Measurements from ENCODE around the gene MUC12. TPM values are rescaled to one million over a fixed set of nuclear protein-coding genes. Genes with fewer than 3 reads are reported as not detected.
"Not testable (repeated sequence)": the region's sequence is repeated elsewhere in the genome, so short reads cannot be mapped to it uniquely, and the experiment has no call there.

Gene MUC12
- total RNA-seq, 2 experiments from 2014 or later, result 0.64 to 0.68 TPM

- H3K36me3 Mint-ChIP-seq; CTCF ChIA-PET; H3K9me3 Mint-ChIP-seq (ENCODE audit: low read depth); H3K4me3 Mint-ChIP-seq; ATAC-seq; H3K27ac Mint-ChIP-seq; H3K4me1 Mint-ChIP-seq; H3K27me3 Mint-ChIP-seq; DNase-seq: not testable (repeated sequence)
Observed at GRCh38 chr7:100985033-100985797, 15.8 kb downstream of the MUC12 start.

GRCh38 chr7:100991631-100992030 lies 22.3 kb downstream of the MUC12 start:
- H3K4me3 Mint-ChIP-seq, result no peak overlapping the region
- CTCF ChIA-PET, result no interaction called here
- no peaks in the 10 kb centered on the region for H3K36me3 Mint-ChIP-seq
- ATAC-seq (no peak), DNase-seq (no peak)
- H3K4me1 Mint-ChIP-seq, result no peaks in the 10 kb centered on the region
- no peak overlapping the region for H3K27ac Mint-ChIP-seq
- peaks cover 3% of the 10 kb centered on the region for H3K9me3 Mint-ChIP-seq (ENCODE audit: low read depth)
- H3K27me3 Mint-ChIP-seq, result no peaks in the 10 kb centered on the region

DNA sequence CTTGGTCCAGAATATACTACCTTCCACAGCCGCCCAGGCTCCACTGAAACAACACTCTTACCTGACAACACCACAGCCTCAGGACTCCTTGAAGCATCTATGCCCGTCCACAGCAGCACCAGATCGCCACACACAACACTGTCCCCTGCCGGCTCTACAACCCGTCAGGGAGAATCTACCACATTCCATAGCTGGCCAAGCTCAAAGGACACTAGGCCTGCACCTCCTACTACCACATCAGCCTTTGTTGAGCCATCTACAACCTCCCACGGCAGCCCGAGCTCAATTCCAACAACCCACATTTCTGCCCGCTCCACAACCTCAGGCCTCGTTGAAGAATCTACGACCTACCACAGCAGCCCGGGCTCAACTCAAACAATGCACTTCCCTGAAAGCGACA lies 22.9 kb downstream of the MUC12 start:
- H3K36me3 Mint-ChIP-seq; H3K27ac Mint-ChIP-seq; ATAC-seq; H3K9me3 Mint-ChIP-seq (ENCODE audit: low read depth); CTCF ChIA-PET; H3K27me3 Mint-ChIP-seq; DNase-seq; H3K4me1 Mint-ChIP-seq; H3K4me3 Mint-ChIP-seq: not testable (repeated sequence)

GRCh38 chr7:100994671-100995070 lies 25.3 kb downstream of the MUC12 start:
- CTCF ChIA-PET; DNase-seq; H3K4me1 Mint-ChIP-seq; H3K9me3 Mint-ChIP-seq (ENCODE audit: low read depth); ATAC-seq; H3K4me3 Mint-ChIP-seq; H3K27ac Mint-ChIP-seq; H3K27me3 Mint-ChIP-seq; H3K36me3 Mint-ChIP-seq: not testable (repeated sequence)

DNA sequence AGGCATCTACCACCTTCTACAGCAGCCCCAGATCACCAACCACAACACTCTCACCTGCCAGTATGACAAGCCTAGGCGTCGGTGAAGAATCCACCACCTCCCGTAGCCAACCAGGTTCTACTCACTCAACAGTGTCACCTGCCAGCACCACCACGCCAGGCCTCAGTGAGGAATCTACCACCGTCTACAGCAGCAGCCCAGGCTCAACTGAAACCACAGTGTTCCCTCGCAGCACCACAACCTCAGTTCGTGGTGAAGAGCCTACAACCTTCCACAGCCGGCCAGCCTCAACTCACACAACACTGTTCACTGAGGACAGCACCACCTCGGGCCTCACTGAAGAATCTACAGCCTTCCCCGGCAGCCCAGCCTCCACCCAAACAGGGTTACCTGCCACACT lies 29.2 kb downstream of the MUC12 start:
- H3K4me1 Mint-ChIP-seq; DNase-seq; H3K27ac Mint-ChIP-seq; H3K36me3 Mint-ChIP-seq; CTCF ChIA-PET; ATAC-seq; H3K4me3 Mint-ChIP-seq; H3K27me3 Mint-ChIP-seq; H3K9me3 Mint-ChIP-seq (ENCODE audit: low read depth): not testable (repeated sequence)

DNA sequence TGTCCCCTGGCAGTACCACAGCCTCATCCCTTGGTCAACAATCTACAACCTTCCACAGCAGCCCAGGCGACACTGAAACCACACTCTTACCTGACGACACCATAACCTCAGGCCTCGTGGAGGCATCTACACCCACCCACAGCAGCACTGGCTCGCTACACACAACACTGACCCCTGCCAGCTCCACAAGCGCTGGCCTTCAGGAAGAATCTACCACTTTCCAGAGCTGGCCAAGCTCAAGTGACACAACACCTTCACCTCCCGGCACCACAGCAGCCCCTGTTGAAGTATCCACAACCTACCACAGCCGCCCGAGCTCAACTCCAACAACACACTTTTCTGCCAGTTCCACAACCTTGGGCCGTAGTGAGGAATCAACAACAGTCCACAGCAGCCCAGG lies 30.0 kb downstream of the MUC12 start:
- H3K4me3 Mint-ChIP-seq, H3K27ac Mint-ChIP-seq: not testable (repeated sequence)

DNA sequence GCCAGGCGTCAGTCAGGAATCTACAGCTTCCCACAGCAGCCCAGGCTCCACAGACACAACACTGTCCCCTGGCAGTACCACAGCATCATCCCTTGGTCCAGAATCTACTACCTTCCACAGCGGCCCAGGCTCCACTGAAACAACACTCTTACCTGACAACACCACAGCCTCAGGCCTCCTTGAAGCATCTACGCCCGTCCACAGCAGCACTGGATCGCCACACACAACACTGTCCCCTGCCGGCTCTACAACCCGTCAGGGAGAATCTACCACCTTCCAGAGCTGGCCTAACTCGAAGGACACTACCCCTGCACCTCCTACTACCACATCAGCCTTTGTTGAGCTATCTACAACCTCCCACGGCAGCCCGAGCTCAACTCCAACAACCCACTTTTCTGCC lies 30.7 kb downstream of the MUC12 start:
- H3K27me3 Mint-ChIP-seq; CTCF ChIA-PET; ATAC-seq; H3K9me3 Mint-ChIP-seq (ENCODE audit: low read depth); H3K27ac Mint-ChIP-seq; H3K36me3 Mint-ChIP-seq; DNase-seq; H3K4me1 Mint-ChIP-seq; H3K4me3 Mint-ChIP-seq: not testable (repeated sequence)

More for the DNA sequence above, 30.0 kb downstream of the MUC12 start:
- CTCF ChIA-PET; ATAC-seq; DNase-seq; H3K36me3 Mint-ChIP-seq; H3K9me3 Mint-ChIP-seq (ENCODE audit: low read depth); H3K4me1 Mint-ChIP-seq; H3K27me3 Mint-ChIP-seq: not testable (repeated sequence)

- DNase-seq; H3K4me1 Mint-ChIP-seq; H3K36me3 Mint-ChIP-seq; H3K27me3 Mint-ChIP-seq; ATAC-seq; H3K9me3 Mint-ChIP-seq (ENCODE audit: low read depth); H3K27ac Mint-ChIP-seq; H3K4me3 Mint-ChIP-seq; CTCF ChIA-PET: not testable (repeated sequence)
Observed at GRCh38 chr7:101002333-101002732, 33.0 kb downstream of the MUC12 start.

DNA sequence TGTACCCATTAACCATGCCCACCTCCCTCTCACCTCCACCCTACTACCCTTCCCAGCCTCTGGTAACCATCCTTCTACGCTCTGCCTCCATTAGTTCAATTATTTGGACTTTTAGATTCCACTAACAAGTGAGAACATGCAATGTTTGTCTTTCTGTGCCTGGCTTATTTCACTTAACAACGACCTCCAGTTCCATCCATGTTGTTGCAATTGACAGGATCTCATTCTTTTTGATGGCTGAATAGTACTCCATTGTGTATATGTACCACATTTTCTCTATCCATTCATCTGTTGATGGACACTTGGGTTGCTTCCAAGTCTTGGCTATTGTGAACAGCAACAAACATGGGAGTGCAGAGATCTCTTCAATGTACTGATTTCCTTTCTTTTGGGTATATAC lies 38.0 kb downstream of the MUC12 start:
- CTCF ChIA-PET; H3K4me1 Mint-ChIP-seq; H3K36me3 Mint-ChIP-seq; ATAC-seq; H3K27ac Mint-ChIP-seq; DNase-seq; H3K9me3 Mint-ChIP-seq (ENCODE audit: low read depth); H3K4me3 Mint-ChIP-seq; H3K27me3 Mint-ChIP-seq: not testable (repeated sequence)

GRCh38 chr7:101009629-101010028 lies 40.3 kb downstream of the MUC12 start:
- Mint-ChIP-seq H3K9me3 (ENCODE audit: low read depth) (no peaks in the 10 kb centered on the region), H3K27ac (no peak overlapping the region), H3K27me3 (no peaks in the 10 kb centered on the region), H3K36me3 (peaks cover 8% of the 10 kb centered on the region), H3K4me3 (no peak overlapping the region), H3K4me1 (no peaks in the 10 kb centered on the region)
- CTCF ChIA-PET, result no interaction called here
- ATAC-seq (no peak), DNase-seq (no peak)

DNA sequence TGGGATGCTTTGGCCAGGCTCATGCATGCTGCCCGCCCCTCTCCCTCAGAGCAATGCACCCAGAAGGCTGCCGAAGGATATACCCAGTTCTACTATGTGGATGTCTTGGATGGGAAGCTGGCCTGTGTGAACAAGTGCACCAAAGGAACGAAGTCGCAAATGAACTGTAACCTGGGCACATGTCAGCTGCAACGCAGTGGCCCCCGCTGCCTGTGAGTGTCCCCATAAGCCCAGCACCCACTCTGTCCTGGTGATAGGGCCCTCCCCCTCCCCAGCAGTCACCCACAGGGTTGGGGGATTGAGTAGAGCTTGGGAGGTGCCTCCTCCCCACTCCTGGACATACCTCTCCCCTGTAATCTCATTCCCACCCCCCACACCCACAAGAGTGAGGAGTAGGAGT lies 43.6 kb downstream of the MUC12 start:
- ATAC-seq, result no peak
- H3K4me1 Mint-ChIP-seq, result peaks cover 4% of the 10 kb centered on the region

GRCh38 chr7:101015626-101016025 lies 46.3 kb downstream of the MUC12 start:
- peaks cover 6% of the 10 kb centered on the region for H3K36me3 Mint-ChIP-seq
- no peaks in the 10 kb centered on the region for H3K27me3 Mint-ChIP-seq
- H3K4me1 Mint-ChIP-seq, result peaks cover 10% of the 10 kb centered on the region
- DNase-seq, result no peak
- CTCF ChIA-PET, result no interaction called here
- ATAC-seq, result no peak
- H3K27ac Mint-ChIP-seq, result peak overlapping the region; percentile 61
- no peak overlapping the region for H3K4me3 Mint-ChIP-seq
- H3K9me3 Mint-ChIP-seq (ENCODE audit: low read depth), result no peaks in the 10 kb centered on the region

More for the DNA sequence above, 43.6 kb downstream of the MUC12 start:
- no peak overlapping the region for H3K27ac Mint-ChIP-seq
- no peaks in the 10 kb centered on the region for H3K9me3 Mint-ChIP-seq (ENCODE audit: low read depth)
- no peaks in the 10 kb centered on the region for H3K27me3 Mint-ChIP-seq
- no peak for DNase-seq
- H3K4me3 Mint-ChIP-seq, result no peak overlapping the region
- peaks cover 6% of the 10 kb centered on the region for H3K36me3 Mint-ChIP-seq
- CTCF ChIA-PET, result no interaction called here

GRCh38 chr7:101017064-101017777 lies 47.9 kb downstream of the MUC12 start:
- Mint-ChIP-seq H3K4me3 (peak overlapping the region; percentile 85), H3K4me1 (peaks cover 10% of the 10 kb centered on the region), H3K27me3 (peaks cover 2% of the 10 kb centered on the region), H3K36me3 (peaks cover 3% of the 10 kb centered on the region), H3K9me3 (ENCODE audit: low read depth) (no peaks in the 10 kb centered on the region), H3K27ac (peak overlapping the region; percentile 93)
- ATAC-seq, result peak; percentile 97
- DNase-seq, result peak; percentile 92
- CTCF ChIA-PET, result interaction anchor here (1.1 to 2.2 kb wide), 2 partner anchors 165 to 234 kb away, joined by 3 to 6 read pairs; partner anchors contain the start of gene SLC12A9

Data from activated CD8-positive, alpha-beta memory T cell treated with anti-CD3 and anti-CD28 coated beads, Interleukin-2, amount 10 ng/mL, durations not matched to agents 7 days and 5 days (primary cell).